ENCODE data around the gene MYOF.
"Not testable (repeated sequence)": the region's sequence is repeated elsewhere in the genome, so short reads cannot be mapped to it uniquely, and the experiment has no call there.

The MYOF gene

GRCh38 chr10:93344691-93345090 is 137.4 kb downstream of the MYOF start:
- no peak for DNase-seq

- no peak for DNase-seq
Observed at GRCh38 chr10:93342921-93343320, 139.2 kb downstream of the MYOF start.

DNA sequence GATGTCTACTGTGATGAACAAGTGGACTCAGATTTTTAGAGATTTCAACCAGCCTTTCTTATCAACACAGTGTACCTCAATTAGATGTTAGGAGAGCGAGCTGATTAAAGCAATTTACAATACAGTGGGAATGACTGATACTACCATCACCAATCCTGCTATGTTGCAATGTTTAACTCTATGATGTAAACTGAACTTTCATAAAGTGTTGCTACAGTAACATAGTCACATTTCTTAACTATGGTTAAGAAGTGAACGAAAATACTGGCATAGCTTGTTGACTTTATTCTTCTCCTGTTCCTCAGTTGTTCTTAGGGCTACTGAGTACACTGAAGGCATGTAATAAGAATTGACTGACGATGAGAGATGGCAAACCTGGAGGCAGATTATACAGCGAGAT is 139.8 kb downstream of the MYOF start:
- no peak for DNase-seq

GRCh38 chr10:93337309-93337721 is 144.8 kb downstream of the MYOF start:
- DNase-seq = no peak

- no peak for DNase-seq
Observed at GRCh38 chr10:93336678-93337077, 145.5 kb downstream of the MYOF start.

DNA sequence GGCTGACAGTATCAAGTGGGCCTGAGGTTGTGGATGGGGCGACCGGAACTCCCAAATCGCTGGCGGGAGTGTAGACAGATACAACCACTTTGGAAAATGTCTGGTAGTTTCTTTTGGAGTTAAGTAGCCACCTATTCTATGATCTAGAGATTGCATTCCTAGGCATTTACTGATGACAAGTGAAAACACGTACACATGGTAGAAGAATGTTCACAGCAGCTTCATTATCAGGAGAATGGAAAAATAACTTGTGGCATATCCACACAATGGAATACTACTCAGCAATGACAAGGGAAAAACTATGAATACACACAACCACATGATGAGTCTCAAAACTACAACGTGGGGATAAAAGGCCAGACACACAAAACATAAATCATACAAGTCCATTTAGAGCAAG is 146.0 kb downstream of the MYOF start:
- DNase-seq = no peak

GRCh38 chr10:93334901-93335327 is 147.2 kb downstream of the MYOF start:
- DNase-seq = no peak

DNA sequence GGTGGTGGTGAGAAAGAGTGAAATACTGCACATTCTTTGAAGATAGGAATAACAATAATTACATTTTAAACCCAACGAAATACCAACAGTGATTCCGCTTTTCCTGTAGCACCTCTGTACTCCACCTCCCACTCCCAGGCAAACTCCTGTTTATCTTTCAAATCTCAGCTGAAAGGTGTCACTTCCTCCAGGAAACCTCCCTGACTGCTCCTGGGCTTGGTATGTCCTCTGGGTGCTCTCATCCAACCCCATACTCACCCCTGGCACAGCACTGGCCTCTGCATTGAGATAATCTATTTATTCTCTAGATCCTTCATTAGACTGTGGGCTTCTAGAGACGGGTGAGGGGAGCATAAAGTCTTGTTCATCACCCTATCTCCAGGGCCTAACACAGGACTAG is 148.0 kb downstream of the MYOF start:
- DNase-seq = no peak

GRCh38 chr10:93333278-93333978 is 148.7 kb downstream of the MYOF start:
- DNase-seq = no peak

- no peak for DNase-seq
Observed at GRCh38 chr10:93330824-93331223, 151.3 kb downstream of the MYOF start.

- no peak for DNase-seq
Observed at GRCh38 chr10:93319896-93320295, 162.2 kb downstream of the MYOF start.

GRCh38 chr10:93319096-93319495 is 163.0 kb downstream of the MYOF start:
- DNase-seq = no peak

DNA sequence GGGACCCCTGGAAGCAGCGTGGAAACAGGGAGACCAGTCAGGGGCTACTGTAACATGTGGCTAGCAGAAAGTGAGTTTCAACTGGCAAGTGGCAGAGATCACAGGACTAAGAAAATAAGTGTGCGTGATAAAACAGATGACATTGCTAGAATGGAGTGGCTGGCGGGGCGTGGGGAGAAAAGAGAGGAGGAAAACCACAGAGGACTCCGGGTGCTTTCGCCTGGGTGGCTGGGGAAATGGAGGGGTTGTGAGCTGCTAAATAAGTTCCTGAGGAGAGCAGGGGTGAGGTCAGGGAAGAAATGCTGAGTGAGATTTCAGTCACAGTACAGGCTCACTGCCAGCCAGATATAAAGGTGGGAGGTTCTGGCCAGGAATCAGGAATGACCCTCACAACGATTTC is 166.9 kb downstream of the MYOF start:
- no peak for DNase-seq

DNA sequence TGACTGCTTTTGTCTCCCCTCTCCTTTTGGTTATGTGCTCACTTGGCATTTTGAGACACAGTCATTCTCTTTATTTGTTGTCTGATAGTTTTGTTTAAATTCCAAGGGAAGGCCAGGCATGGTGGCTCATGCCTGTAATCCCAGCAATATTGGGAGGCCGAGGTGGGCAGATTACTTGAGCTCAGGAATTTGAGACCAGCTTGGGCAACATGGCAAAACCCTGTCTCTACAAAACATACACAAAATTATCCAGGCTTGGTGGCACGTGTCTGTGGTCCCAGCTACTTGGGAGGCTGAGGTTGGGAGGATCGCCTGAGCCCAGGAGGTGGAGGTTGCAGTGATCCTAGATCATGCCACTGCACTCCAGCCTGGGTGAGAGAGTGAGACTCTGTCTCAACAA is 167.5 kb downstream of the MYOF start:
- not testable (repeated sequence) for DNase-seq

GRCh38 chr10:93313798-93314197 is 168.3 kb downstream of the MYOF start:
- no peak for DNase-seq

GRCh38 chr10:93309062-93309461 is 173.1 kb downstream of the MYOF start:
- no peak for DNase-seq

- DNase-seq = no peak
Observed at GRCh38 chr10:93305122-93305521, 177.0 kb downstream of the MYOF start.

DNA sequence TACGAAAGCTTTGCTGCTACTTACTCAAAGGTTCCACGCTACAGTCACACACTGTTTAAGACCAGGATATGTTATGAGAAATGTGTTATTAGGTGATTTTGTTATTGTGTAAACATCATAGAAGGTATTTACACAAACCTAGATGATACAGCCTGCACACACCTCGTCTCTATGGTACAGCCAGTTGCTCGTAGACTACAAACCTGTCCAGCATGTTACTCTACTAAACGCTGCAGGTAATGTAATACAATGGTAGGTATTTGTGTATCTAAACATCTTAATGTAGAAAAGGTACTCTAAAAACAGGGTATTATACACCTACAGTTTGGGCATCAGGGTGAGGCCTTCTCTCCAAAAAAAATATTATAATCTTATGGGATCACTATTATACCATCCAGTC is 181.2 kb downstream of the MYOF start:
- DNase-seq = no peak

- no peak for DNase-seq
Observed at GRCh38 chr10:93300288-93300917, 181.7 kb downstream of the MYOF start.

DNA sequence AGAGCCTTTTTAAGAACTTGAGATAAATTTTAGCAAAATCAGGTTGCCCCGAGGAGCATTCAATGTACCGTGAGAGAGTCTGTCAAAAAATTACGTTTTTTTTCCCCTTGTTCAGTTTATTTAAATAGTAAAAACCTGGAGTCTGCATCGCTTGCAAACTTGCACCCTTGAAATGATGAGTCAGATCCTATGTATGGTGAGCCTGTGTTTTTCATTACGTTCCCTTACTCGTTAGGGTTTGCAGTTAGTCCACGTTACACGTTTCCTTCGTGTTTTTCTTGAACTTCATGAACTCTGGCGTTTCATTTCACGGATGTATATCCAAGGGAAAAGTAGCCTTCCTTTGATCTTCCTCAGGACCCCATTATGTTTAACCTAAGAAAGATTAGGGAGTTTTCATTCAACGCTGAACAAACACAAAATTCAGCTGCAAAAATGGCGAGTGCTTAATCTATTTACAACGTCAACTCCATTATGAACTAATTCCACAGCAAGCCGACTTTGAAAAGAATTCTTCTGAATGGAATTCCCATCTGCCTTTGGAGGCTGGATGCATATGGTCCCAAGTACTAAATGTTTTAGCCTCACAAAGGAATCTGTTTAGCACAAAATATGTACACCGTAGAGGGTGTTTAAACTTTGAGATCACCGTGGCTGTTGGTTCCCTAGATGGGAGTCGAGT is 182.4 kb downstream of the MYOF start:
- DNase-seq = no peak

- DNase-seq = no peak
Observed at GRCh38 chr10:93299195-93299594, 182.9 kb downstream of the MYOF start.

DNA sequence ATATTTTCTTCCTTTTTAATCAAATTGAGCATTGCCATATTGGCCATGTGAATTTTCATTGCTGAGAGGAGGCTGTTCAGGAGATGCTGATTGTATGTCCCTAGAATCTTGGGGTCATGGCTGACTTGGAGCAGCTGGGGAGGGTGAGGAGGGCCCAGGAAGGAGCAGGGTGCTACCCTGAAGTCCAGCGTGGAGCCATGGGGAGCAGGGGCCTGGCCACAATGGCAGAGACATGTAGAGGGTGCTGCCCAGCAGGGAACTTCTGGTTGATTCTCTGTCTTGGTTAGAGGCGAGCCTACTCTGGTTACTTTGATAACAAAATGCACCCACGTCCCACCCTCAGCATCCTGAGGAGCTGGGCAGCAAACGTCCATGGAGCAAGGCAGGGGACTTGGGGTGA is 186.0 kb downstream of the MYOF start:
- no peak for DNase-seq

DNA sequence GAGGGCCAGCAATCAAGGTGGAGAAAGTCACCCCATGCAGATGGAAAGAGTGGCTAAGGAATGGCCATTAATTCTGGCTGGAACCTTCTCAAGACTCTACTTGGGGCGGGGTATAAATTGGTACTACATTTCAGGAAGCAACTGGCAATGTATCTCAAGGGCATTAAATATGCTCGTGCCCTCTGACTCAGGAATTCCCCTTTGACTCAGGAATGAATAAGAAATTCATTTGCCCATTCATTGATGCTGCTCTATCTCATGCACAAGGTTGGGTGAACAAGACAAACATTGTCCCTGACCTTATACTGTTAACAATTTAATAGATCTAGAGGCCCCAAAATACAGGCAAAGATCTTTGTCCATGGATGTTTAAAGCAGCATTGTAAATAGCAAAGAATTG is 188.1 kb downstream of the MYOF start:
- DNase-seq = no peak

- DNase-seq = no peak
Observed at GRCh38 chr10:93290661-93291354, 191.3 kb downstream of the MYOF start.

Measured in NCI-H1930 (cell line).